A549 treated with dexamethasone at 1 μM for 4 hours (cell line): Measurements from ENCODE around the gene SHISA9. TPM values are rescaled to one million over a fixed set of nuclear protein-coding genes. Genes with fewer than 3 reads are reported as not detected.

Source experiments
- total RNA-seq: library from RNA; stranded (reverse); fragments of 200-300 nt; extraction: Qiagen RNA extraction; gene quantifications from 5 replicates; pipeline ENCODE4 v1.2.3, GENCODE V29; 2022

Gene SHISA9
- total RNA-seq = 0.07 to 0.12 TPM (median 0.08 TPM) in 5 replicates

DNA sequence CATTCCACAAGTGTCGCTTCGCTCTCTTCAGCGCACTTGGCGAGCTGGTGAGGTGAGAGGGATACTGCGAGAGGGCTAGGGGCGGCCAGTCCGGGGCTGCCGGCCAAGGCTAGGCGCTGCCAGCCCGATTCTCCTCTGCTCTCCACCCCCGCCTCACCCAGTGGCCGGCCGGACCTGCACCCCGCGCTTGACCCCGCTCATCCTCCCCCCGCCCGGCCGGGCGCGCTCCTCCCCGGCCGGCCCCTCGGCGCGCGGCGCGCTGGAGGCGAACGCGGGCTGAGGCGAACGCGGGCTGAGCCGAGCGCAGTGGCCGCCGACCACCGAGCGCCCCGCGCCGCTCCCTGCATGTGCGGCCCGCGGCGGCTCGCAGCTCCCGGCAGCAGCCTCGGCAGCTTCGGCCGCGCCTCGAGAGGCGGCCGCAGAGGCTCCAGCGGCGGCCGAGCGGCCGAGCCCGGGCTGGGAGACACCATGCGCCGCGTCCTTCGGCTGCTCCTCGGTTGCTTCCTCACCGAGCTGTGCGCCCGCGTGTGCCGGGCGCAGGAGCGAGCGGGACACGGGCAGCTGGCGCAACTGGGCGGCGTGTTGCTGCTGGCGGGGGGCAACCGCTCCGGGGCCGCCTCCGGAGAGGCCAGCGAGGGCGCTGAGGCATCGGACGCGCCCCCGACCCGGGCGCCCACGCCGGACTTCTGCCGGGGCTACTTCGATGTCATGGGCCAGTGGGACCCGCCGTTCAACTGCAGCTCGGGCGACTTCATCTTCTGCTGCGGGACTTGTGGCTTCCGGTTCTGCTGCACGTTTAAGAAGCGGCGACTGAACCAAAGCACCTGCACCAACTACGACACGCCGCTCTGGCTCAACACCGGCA lies at the start of gene SHISA9:
SHISA9 (plus strand) TSS at position 2 of the 865 bp plus-strand sequence.

Other genes starting within 250 kb of the SHISA9 start
- 25.3 to 30.5 TPM (median 28.9 TPM) in 5 replicates for gene CPPED1, start 97.7 kb upstream of the SHISA9 start, total RNA-seq